Karpas-422 (cell line): Measurements from ENCODE around the gene FHOD3. TPM values are rescaled to one million over a fixed set of nuclear protein-coding genes. Genes with fewer than 3 reads are reported as not detected.

ENCODE experiments used
- DNase-seq: peaks from one replicate; pipeline ENCODE4 v3.0.0-alpha.2; 2015
- H2AFZ ChIP-seq: fragments of 200-600 bp; sonication (generic); 2 replicates; pipeline ENCODE4 v1.6.1; 2014; ENCODE audit warnings: antibody characterized with exemption, low read length, mixed read lengths
- H3K27ac ChIP-seq: fragments of 200-600 bp; sonication (generic); 2 replicates; pipeline ENCODE4 v1.5.1; 2014; ENCODE audit warnings: mild to moderate bottlenecking, low read length, moderate library complexity
- H3K27me3 ChIP-seq: fragments of 200-600 bp; sonication (generic); 2 replicates; pipeline ENCODE4 v1.6.1; 2014; ENCODE audit warnings: low read length, mixed read lengths
- H3K36me3 ChIP-seq: fragments of 200-600 bp; sonication (generic); 2 replicates; pipeline ENCODE4 v1.6.1; 2014; ENCODE audit warnings: low read length, mixed read lengths; ENCODE audit not compliant: insufficient read depth
- H3K4me1 ChIP-seq: fragments of 200-600 bp; sonication (generic); 2 replicates; pipeline ENCODE4 v1.6.1; 2014; ENCODE audit warnings: mild to moderate bottlenecking, low read length, mixed read lengths
- H3K4me2 ChIP-seq: fragments of 200-600 bp; sonication (generic); 2 replicates; pipeline ENCODE4 v1.6.1; 2014; ENCODE audit warnings: low read length, low read depth, mild to moderate bottlenecking; ENCODE audit not compliant: poor library complexity, severe bottlenecking
- H3K4me3 ChIP-seq: fragments of 200-600 bp; sonication (generic); 2 replicates; pipeline ENCODE4 v1.5.1; 2014; ENCODE audit warnings: mild to moderate bottlenecking, antibody characterized with exemption, low read length, mixed read lengths
- H3K79me2 ChIP-seq: fragments of 200-600 bp; sonication (generic); 2 replicates; pipeline ENCODE4 v1.6.1; 2014; ENCODE audit warnings: mild to moderate bottlenecking, low read length, mixed read lengths
- H3K9ac ChIP-seq: fragments of 200-600 bp; sonication (generic); 2 replicates; pipeline ENCODE4 v1.6.0; 2014; ENCODE audit warnings: low read length
- H3K9me2 ChIP-seq: fragments of 200-600 bp; sonication (generic), shearing (Covaris generic); replicated peaks from 2 replicates; pipeline ENCODE4 v1.6.0; 2014; ENCODE audit warnings: mild to moderate bottlenecking, low read length, moderate library complexity; ENCODE audit not compliant: insufficient read depth
- H3K9me3 ChIP-seq: fragments of 300-700, 200-600 bp; sonication (generic); 2 replicates; pipeline ENCODE4 v1.6.1; 2014; ENCODE audit warnings: low read length, mixed read lengths
- H4K20me1 ChIP-seq: fragments of 200-600 bp; sonication (generic); 2 replicates; pipeline ENCODE4 v1.6.1; 2014; ENCODE audit warnings: mild to moderate bottlenecking, antibody characterized with exemption, low read length, low read depth; ENCODE audit not compliant: insufficient read depth
- total RNA-seq: library from RNA; depleted of rRNA; stranded (reverse); fragments of >200 nt; shearing (Covaris generic); gene quantifications from 2 replicates; pipeline ENCODE4 v1.2.3, GENCODE V29; 2014; ENCODE audit warnings: low replicate concordance

The FHOD3 gene
- total RNA-seq, 1 experiment from 2014 or later, result 26.6 TPM

- Histone ChIP-seq H3K4me1 (peaks cover 5% of the 10 kb centered on the region; the same call in 1 of the 2 replicates), H3K9me2 (no peaks in the 10 kb centered on the region), H3K27me3 (no peaks in the 10 kb centered on the region), H3K4me2 (no peak overlapping the region), H3K9ac (no peak overlapping the region), H2AFZ (no peak overlapping the region), H3K36me3 (no peaks in the 10 kb centered on the region), H3K9me3 (no peaks in the 10 kb centered on the region), H3K27ac (no peak overlapping the region), H4K20me1 (no peaks in the 10 kb centered on the region), H3K79me2 (no peaks in the 10 kb centered on the region), H3K4me3 (no peak overlapping the region)
- no peak for DNase-seq
These were observed 355.8 kb downstream of the FHOD3 start for GRCh38 chr18:36653141-36653869.

GRCh38 chr18:36653870-36654269, 356.4 kb downstream of the FHOD3 start:
- Histone ChIP-seq H3K9me2 (no peaks in the 10 kb centered on the region), H3K27me3 (no peaks in the 10 kb centered on the region), H3K79me2 (no peaks in the 10 kb centered on the region), H4K20me1 (no peaks in the 10 kb centered on the region), H3K36me3 (no peaks in the 10 kb centered on the region), H3K27ac (no peak overlapping the region), H3K4me1 (peaks cover 5% of the 10 kb centered on the region; the same call in 1 of the 2 replicates), H3K9me3 (no peaks in the 10 kb centered on the region), H2AFZ (no peak overlapping the region), H3K4me3 (no peak overlapping the region), H3K9ac (no peak overlapping the region), H3K4me2 (no peak overlapping the region)
- DNase-seq, result no peak

- Histone ChIP-seq H3K4me3 (no peak overlapping the region), H3K27me3 (no peaks in the 10 kb centered on the region), H3K27ac (no peak overlapping the region), H2AFZ (no peak overlapping the region), H3K9me3 (no peaks in the 10 kb centered on the region), H3K9ac (no peak overlapping the region), H3K4me1 (peaks cover 5% of the 10 kb centered on the region; the same call in 1 of the 2 replicates), H3K79me2 (no peaks in the 10 kb centered on the region), H3K36me3 (no peaks in the 10 kb centered on the region), H3K4me2 (no peak overlapping the region), H3K9me2 (no peaks in the 10 kb centered on the region), H4K20me1 (no peaks in the 10 kb centered on the region)
- no peak for DNase-seq
These were observed 357.6 kb downstream of the FHOD3 start for GRCh38 chr18:36655074-36655473.

GRCh38 chr18:36655930-36656329, 358.4 kb downstream of the FHOD3 start:
- no peak overlapping the region for H3K9ac ChIP-seq

GRCh38 chr18:36658611-36659010, 361.1 kb downstream of the FHOD3 start:
- Histone ChIP-seq H3K79me2 (no peaks in the 10 kb centered on the region), H4K20me1 (no peaks in the 10 kb centered on the region), H2AFZ (no peak overlapping the region), H3K4me2 (no peak overlapping the region), H3K27me3 (no peaks in the 10 kb centered on the region), H3K9ac (no peak overlapping the region), H3K27ac (no peak overlapping the region), H3K9me3 (no peaks in the 10 kb centered on the region), H3K9me2 (no peaks in the 10 kb centered on the region), H3K4me3 (no peak overlapping the region), H3K4me1 (peaks cover 5% of the 10 kb centered on the region; the same call in 1 of the 2 replicates), H3K36me3 (no peaks in the 10 kb centered on the region)
- no peak for DNase-seq

More at GRCh38 chr18:36655930-36656329, 358.4 kb downstream of the FHOD3 start:
- no peak for DNase-seq
- no peak overlapping the region for H3K27ac ChIP-seq
- no peak overlapping the region for H3K4me2 ChIP-seq
- no peak overlapping the region for H2AFZ ChIP-seq
- no peaks in the 10 kb centered on the region for H3K9me2 ChIP-seq
- H3K4me1 ChIP-seq, result peaks cover 5% of the 10 kb centered on the region; the same call in 1 of the 2 replicates
- no peaks in the 10 kb centered on the region for H3K79me2 ChIP-seq
- no peaks in the 10 kb centered on the region for H3K36me3 ChIP-seq
- H3K27me3 ChIP-seq, result no peaks in the 10 kb centered on the region
- H4K20me1 ChIP-seq, result no peaks in the 10 kb centered on the region
- H3K9me3 ChIP-seq, result no peaks in the 10 kb centered on the region
- H3K4me3 ChIP-seq, result no peak overlapping the region

- H3K27ac ChIP-seq, result no peak overlapping the region
- H3K4me3 ChIP-seq, result no peak overlapping the region
- no peak overlapping the region for H3K9ac ChIP-seq
- no peaks in the 10 kb centered on the region for H3K9me3 ChIP-seq
- H3K4me1 ChIP-seq, result peaks cover 5% of the 10 kb centered on the region; the same call in 1 of the 2 replicates
- no peaks in the 10 kb centered on the region for H3K27me3 ChIP-seq
- no peak for DNase-seq
- H3K9me2 ChIP-seq, result no peaks in the 10 kb centered on the region
- H3K36me3 ChIP-seq, result no peaks in the 10 kb centered on the region
- no peak overlapping the region for H3K4me2 ChIP-seq
- H2AFZ ChIP-seq, result no peak overlapping the region
- no peaks in the 10 kb centered on the region for H4K20me1 ChIP-seq
- H3K79me2 ChIP-seq, result no peaks in the 10 kb centered on the region
These were observed 362.8 kb downstream of the FHOD3 start for GRCh38 chr18:36660311-36660710.

- no peak overlapping the region for H3K27ac ChIP-seq
- no peaks in the 10 kb centered on the region for H3K79me2 ChIP-seq
- H3K9me2 ChIP-seq, result no peaks in the 10 kb centered on the region
- no peaks in the 10 kb centered on the region for H4K20me1 ChIP-seq
- H3K9me3 ChIP-seq, result no peaks in the 10 kb centered on the region
- H3K4me1 ChIP-seq, result peaks cover 5% of the 10 kb centered on the region; the same call in 1 of the 2 replicates
- no peaks in the 10 kb centered on the region for H3K36me3 ChIP-seq
- H3K27me3 ChIP-seq, result no peaks in the 10 kb centered on the region
- DNase-seq, result no peak
- no peak overlapping the region for H2AFZ ChIP-seq
- H3K9ac ChIP-seq, result no peak overlapping the region
- no peak overlapping the region for H3K4me2 ChIP-seq
- H3K4me3 ChIP-seq, result no peak overlapping the region
These were observed 364.5 kb downstream of the FHOD3 start for GRCh38 chr18:36661999-36662398.

- Histone ChIP-seq H3K9ac (no peak overlapping the region), H2AFZ (no peak overlapping the region), H3K27ac (no peak overlapping the region), H3K27me3 (no peaks in the 10 kb centered on the region), H3K9me3 (no peaks in the 10 kb centered on the region), H3K4me3 (no peak overlapping the region), H4K20me1 (no peaks in the 10 kb centered on the region), H3K79me2 (no peaks in the 10 kb centered on the region), H3K9me2 (no peaks in the 10 kb centered on the region), H3K4me2 (no peak overlapping the region), H3K36me3 (no peaks in the 10 kb centered on the region), H3K4me1 (no peaks in the 10 kb centered on the region)
- no peak for DNase-seq
These were observed 365.8 kb downstream of the FHOD3 start for GRCh38 chr18:36663312-36663711.
